DND-41 (cell line): ENCODE results near the gene TOGARAM1.

Source experiments
- ATAC-seq: fragments of 200-7000 bp; cut with Tn5 transposase; 3 replicates; pipeline ENCODE4 v1.9.1; 2021; ENCODE audit warnings: low read depth; ENCODE audit not compliant: insufficient read depth
- DNase-seq: peaks from one replicate; pipeline ENCODE4 v3.0.0-alpha.2; 2020
- H2AFZ ChIP-seq: 2 replicates; pipeline ENCODE4 v1.6.0; 2012; ENCODE audit warnings: low read depth, low read length
- H3K27ac ChIP-seq: 2 replicates; pipeline ENCODE4 v1.5.1; 2012; ENCODE audit warnings: low read length, inconsistent platforms
- H3K27me3 ChIP-seq: fragments of 200-600 bp; sonication (generic); 2 replicates; pipeline ENCODE4 v1.6.0; 2012; ENCODE audit warnings: low read length, mild to moderate bottlenecking, inconsistent platforms; ENCODE audit not compliant: insufficient read depth, poor library complexity
- H3K36me3 ChIP-seq: 2 replicates; pipeline ENCODE4 v1.5.1; 2012; ENCODE audit warnings: low read length, inconsistent platforms; ENCODE audit not compliant: insufficient read depth
- H3K4me1 ChIP-seq: 2 replicates; pipeline ENCODE4 v1.5.1; 2012; ENCODE audit warnings: mild to moderate bottlenecking, low read length; ENCODE audit not compliant: insufficient read depth
- H3K4me2 ChIP-seq: 2 replicates; pipeline ENCODE4 v1.6.0; 2012; ENCODE audit warnings: mild to moderate bottlenecking, moderate library complexity, low read length, inconsistent platforms; ENCODE audit not compliant: insufficient read depth
- H3K4me3 ChIP-seq, 2 experiments: fragments of 200-600 bp in 1 of 2; shearing (Covaris generic) in 1 of 2; 2 replicates each; pipeline ENCODE4 v1.5.1; 2012 to 2016; ENCODE audit warnings: inconsistent platforms in 2 of 2, low read length in 2 of 2, mild to moderate bottlenecking in 2 of 2, low read depth in 1 of 2, moderate library complexity in 1 of 2
- H3K79me2 ChIP-seq: 2 replicates; pipeline ENCODE4 v1.6.0; 2012; ENCODE audit warnings: low read length, inconsistent platforms; ENCODE audit not compliant: insufficient read depth
- H3K9ac ChIP-seq: 2 replicates; pipeline ENCODE4 v1.6.0; 2012; ENCODE audit warnings: low read depth, mild to moderate bottlenecking, inconsistent platforms, low read length, moderate library complexity
- H3K9me3 ChIP-seq: 2 replicates; pipeline ENCODE4 v1.5.1; 2012; ENCODE audit warnings: low read length, moderate library complexity, mild to moderate bottlenecking, inconsistent platforms; ENCODE audit not compliant: insufficient read depth, severe bottlenecking
- H4K20me1 ChIP-seq: 2 replicates; pipeline ENCODE4 v1.6.0; 2012; ENCODE audit warnings: low read length; ENCODE audit not compliant: insufficient read depth
- CTCF ChIP-seq: IDR thresholded peaks from 2 replicates; pipeline ENCODE4 v1.5.1; 2012; ENCODE audit warnings: borderline replicate concordance, low read length, moderate library complexity, mild to moderate bottlenecking; ENCODE audit not compliant: poor library complexity, severe bottlenecking; ENCODE audit errors: extremely low read depth
- EZH2 ChIP-seq: IDR thresholded peaks from 3 replicates; pipeline ENCODE4 v1.6.1; 2012; ENCODE audit warnings: borderline replicate concordance, low read depth, mild to moderate bottlenecking, moderate library complexity, low read length, inconsistent platforms; ENCODE audit not compliant: severe bottlenecking

The TOGARAM1 gene

GRCh38 chr14:44995770-44996294 is 33.8 kb downstream of the TOGARAM1 start:
- H3K9ac ChIP-seq: no peak overlapping the region
- H3K4me2 ChIP-seq: no peak overlapping the region
- DNase-seq (no peak), ATAC-seq (no peak)
- no peaks in the 10 kb centered on the region for H3K4me1 ChIP-seq
- H3K9me3 ChIP-seq: no peaks in the 10 kb centered on the region
- no peak overlapping the region for H3K27ac ChIP-seq
- no peak for TF ChIP-seq CTCF
- no peak for TF ChIP-seq EZH2
- H4K20me1 ChIP-seq: no peaks in the 10 kb centered on the region
- no peak overlapping the region for H2AFZ ChIP-seq
- no peaks in the 10 kb centered on the region for H3K27me3 ChIP-seq
- H3K79me2 ChIP-seq: peaks cover 22% of the 10 kb centered on the region
- peaks cover 30% of the 10 kb centered on the region; the same call in 1 of the 2 replicates for H3K36me3 ChIP-seq
- H3K4me3 ChIP-seq: no peak overlapping the region

- Histone ChIP-seq H3K9me3 (no peaks in the 10 kb centered on the region), H3K79me2 (no peaks in the 10 kb centered on the region), H3K4me2 (no peak overlapping the region), H3K9ac (no peak overlapping the region), H3K27ac (no peak overlapping the region), H3K36me3 (peaks cover 20% of the 10 kb centered on the region; the same call in 1 of the 2 replicates), H3K4me1 (no peaks in the 10 kb centered on the region), H4K20me1 (no peaks in the 10 kb centered on the region), H3K27me3 (no peaks in the 10 kb centered on the region), H3K4me3 (no peak overlapping the region), H2AFZ (no peak overlapping the region)
- DNase-seq (no peak), ATAC-seq (no peak)
- TF ChIP-seq CTCF (no peak), EZH2 (no peak)
These were observed 41.9 kb downstream of the TOGARAM1 start for GRCh38 chr14:45003924-45004323.

GRCh38 chr14:45015133-45015532 is 53.1 kb downstream of the TOGARAM1 start:
- H3K4me1 ChIP-seq: no peaks in the 10 kb centered on the region
- H3K79me2 ChIP-seq: no peaks in the 10 kb centered on the region
- H3K27ac ChIP-seq: no peak overlapping the region
- ATAC-seq (no peak), DNase-seq (no peak)
- H3K9ac ChIP-seq: no peak overlapping the region
- H3K4me2 ChIP-seq: no peak overlapping the region
- H4K20me1 ChIP-seq: no peaks in the 10 kb centered on the region
- H3K4me3 ChIP-seq: no peak overlapping the region
- H2AFZ ChIP-seq: no peak overlapping the region
- H3K9me3 ChIP-seq: no peaks in the 10 kb centered on the region
- peaks cover 19% of the 10 kb centered on the region for H3K36me3 ChIP-seq
- no peaks in the 10 kb centered on the region for H3K27me3 ChIP-seq
- TF ChIP-seq CTCF: no peak
- TF ChIP-seq EZH2: no peak
